ENCODE data around the gene XKR7.
"Not testable (repeated sequence)": the region's sequence is repeated elsewhere in the genome, so short reads cannot be mapped to it uniquely, and the experiment has no call there.

The XKR7 gene, protein sequence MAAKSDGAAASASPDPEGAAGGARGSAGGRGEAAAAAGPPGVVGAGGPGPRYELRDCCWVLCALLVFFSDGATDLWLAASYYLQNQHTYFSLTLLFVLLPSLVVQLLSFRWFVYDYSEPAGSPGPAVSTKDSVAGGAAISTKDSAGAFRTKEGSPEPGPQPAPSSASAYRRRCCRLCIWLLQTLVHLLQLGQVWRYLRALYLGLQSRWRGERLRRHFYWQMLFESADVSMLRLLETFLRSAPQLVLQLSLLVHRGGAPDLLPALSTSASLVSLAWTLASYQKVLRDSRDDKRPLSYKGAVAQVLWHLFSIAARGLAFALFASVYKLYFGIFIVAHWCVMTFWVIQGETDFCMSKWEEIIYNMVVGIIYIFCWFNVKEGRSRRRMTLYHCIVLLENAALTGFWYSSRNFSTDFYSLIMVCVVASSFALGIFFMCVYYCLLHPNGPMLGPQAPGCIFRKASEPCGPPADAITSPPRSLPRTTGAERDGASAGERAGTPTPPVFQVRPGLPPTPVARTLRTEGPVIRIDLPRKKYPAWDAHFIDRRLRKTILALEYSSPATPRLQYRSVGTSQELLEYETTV

DNA sequence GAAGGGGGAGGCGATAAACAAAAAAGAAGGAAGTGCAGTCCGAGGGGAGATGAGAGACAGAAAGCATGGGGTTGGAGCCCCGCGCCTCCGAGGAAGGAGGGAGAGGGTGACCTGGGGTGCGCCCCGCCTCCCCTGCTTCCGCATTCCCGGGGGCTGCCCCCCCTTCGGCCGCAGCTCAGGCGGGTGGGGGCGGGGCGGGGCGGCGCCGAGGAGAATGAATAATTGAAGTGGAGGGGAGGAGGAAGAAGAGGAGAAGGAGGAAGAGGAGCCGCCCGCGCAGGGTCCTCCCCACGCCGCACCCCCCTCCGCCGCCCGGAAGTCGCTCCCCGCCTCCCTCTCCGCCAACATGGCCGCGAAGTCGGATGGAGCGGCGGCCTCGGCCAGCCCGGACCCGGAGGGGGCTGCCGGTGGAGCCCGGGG is at the start of gene XKR7:
Gene XKR7 (plus strand): TSS at position 322 of the 420 bp plus-strand sequence. CDS start 25 bp downstream, at position 347.
- DNase-seq, result peak; percentile 79

GRCh38 chr20:31918466-31919105 is 49.4 kb upstream of the XKR7 start:
- DNase-seq, result no peak

- DNase-seq, result no peak
Measured at GRCh38 chr20:31919410-31920155, 48.4 kb upstream of the XKR7 start.

DNA sequence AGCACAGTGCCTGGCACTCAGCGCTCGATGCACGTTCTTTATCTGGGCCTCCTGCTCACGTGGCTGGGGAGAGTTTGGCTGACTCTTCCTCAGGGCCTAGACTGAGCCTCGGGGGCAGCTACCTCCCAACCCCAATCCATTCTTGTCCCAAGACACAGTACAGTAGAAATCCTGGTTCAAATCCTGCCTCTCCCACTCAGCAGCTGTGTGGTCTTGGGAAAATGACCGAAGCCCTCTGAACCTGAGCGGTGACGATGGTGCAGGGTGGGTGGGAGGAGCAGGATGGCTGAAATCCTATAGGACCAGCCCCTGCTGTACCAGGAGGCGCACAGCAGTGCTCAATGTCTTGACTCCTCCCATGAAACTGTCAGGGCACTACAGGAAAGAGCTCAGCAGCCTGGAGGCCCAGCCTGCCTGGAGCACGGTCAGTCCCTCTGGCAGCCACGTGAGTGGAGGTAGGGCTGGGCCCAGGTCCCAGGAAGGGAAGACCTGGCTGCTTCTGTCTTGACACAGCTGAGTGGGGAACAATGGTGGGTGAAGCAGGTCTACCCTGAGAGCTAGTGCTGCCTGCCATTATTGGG is 47.6 kb upstream of the XKR7 start:
- no peak for DNase-seq

DNA sequence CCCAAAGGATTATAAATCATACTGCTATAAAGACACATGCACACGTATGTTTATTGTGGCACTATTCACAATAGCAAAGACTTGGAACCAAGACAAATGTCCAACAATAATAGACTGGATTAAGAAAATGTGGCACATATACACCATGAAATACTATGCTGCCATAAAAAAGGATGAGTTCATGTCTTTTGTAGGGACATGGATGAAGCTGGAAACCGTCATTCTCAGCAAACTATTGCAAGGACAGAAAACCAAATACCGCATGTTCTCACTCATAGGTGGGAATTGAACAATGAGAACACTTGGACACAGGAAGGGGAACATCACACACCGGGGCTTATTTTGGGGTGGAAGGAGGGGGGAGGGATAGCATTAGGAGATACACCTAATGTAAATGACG is 46.5 kb upstream of the XKR7 start:
- not testable (repeated sequence) for DNase-seq

DNA sequence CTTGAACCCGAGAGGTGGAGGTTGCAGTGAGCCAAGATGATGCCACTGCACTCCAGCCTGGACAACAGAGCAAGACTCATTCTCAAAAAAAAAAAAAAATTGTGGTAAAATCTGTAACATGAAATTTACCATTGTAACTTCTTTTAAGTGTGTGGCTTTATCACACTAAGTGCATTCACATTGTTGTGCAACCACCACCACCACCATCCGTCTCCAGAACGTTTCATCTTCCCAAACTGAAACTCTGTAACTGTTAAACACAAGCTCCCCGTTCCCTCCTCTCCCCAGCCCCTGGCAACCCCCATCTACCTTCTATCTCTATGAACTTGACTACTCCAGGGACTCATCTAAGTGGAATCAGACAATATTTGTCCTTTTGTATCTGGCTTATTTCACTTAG is 45.8 kb upstream of the XKR7 start:
- DNase-seq, result no peak

GRCh38 chr20:31922588-31922987 is 45.4 kb upstream of the XKR7 start:
- DNase-seq, result no peak

DNA sequence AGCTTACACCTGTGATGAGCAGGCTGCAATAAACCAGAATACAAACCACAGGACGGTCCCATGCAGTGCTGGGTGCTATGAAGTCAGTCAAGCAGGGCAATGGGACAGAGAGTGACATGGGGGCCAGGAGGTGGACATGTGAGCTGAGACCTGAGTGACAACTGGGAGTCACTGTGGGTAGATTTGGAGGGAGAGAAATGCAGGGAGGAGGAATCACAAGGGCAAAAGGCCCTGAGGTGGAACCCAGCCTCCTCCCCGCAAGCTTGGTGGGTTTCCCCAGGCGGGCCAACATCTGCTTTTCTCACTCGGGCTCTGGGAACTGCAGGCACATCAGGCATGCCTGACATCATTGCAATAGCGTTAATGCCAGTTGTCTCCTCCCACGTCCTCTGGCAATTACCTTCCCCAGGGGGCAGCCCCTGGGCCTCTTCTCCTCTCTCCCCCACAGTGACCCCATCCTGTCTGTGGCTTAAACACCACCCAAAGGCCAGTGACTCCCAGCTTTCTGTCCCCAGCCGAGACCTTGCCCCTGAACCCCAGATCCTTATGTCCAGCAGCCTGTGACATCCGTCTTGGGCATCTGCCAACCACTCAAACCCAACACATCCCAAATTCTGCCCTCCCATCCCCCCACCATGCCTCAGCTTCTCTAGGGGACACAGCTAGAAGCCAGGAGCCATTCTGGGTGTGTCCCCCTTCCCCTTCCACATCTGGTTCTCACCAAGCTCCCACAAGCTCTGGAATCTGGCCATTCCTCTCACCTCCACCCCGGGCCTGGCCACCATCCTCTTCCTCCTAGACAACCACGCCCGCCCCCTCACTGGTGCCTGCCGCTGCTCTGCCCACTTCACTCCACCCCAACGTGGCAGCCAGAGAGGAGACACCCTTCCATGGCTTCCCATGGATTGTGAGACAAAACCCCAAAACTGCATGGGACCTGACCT is 44.3 kb upstream of the XKR7 start:
- DNase-seq, result no peak

DNA sequence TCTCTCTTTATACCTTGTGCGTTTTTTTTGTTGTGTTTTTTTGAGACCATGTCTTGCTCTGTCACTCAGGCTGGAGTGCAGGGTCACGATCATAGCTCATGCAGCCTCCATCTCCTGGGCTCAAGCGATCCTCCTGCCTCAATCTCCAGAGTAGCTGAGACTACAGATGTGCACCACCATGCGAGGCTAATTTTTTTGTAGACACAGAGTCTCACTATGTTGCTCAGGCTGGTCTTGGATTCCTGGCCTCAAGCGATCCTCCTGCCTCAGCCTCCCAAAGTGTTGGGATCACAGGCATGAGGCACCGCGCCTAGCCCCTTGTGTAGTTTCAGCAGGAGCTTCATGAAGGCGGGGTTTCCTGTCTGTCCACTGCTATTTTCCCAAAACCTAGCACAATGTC is 43.4 kb upstream of the XKR7 start:
- no peak for DNase-seq

- no peak for DNase-seq
Measured at GRCh38 chr20:31925631-31926030, 42.3 kb upstream of the XKR7 start.

- DNase-seq, result no peak
Measured at GRCh38 chr20:31926493-31926892, 41.5 kb upstream of the XKR7 start.

- no peak for DNase-seq
Measured at GRCh38 chr20:31927627-31928159, 40.3 kb upstream of the XKR7 start.

DNA sequence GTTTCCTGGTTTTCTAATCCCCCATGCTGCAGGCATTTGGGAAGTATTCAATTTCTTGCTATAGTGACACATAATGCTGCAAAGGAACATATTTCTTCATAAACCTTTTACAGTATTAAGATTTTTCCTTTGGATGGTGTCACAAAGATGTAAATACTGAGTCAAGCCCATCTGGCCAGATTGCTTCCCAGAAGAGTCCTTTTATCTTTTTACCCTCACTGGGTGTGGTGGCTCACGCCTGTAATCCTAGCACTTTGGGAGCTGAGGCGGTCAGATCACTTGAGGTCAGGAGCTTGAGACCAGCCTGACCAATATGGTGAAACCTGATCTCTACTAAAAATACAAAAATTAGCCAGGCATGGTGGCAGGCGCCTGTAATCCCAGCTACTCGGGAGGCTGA is 38.3 kb upstream of the XKR7 start:
- DNase-seq, result not testable (repeated sequence)

DNA sequence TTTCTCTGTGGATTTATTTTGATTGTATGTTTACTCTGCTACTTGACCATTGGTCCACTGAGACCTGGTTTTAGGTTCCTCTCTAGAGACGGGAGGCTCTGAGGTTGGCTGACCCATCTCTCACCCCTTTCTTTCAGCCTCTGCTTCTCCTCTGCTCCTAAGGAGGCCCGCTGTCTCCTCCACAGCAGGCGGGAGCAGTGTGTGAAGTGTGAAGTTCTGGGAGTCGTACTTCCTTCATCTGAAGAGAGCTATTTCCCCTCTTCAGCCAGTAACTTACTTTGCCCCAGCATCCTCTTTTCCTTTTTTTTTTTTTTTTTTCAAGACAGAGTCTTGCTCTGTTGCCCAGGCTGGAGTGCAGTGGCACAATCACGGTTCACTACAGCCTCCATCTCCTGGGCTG is 37.2 kb upstream of the XKR7 start:
- no peak for DNase-seq

GRCh38 chr20:31933698-31934097 is 34.3 kb upstream of the XKR7 start:
- DNase-seq, result no peak

GRCh38 chr20:31934491-31934890 is 33.5 kb upstream of the XKR7 start:
- no peak for DNase-seq

DNA sequence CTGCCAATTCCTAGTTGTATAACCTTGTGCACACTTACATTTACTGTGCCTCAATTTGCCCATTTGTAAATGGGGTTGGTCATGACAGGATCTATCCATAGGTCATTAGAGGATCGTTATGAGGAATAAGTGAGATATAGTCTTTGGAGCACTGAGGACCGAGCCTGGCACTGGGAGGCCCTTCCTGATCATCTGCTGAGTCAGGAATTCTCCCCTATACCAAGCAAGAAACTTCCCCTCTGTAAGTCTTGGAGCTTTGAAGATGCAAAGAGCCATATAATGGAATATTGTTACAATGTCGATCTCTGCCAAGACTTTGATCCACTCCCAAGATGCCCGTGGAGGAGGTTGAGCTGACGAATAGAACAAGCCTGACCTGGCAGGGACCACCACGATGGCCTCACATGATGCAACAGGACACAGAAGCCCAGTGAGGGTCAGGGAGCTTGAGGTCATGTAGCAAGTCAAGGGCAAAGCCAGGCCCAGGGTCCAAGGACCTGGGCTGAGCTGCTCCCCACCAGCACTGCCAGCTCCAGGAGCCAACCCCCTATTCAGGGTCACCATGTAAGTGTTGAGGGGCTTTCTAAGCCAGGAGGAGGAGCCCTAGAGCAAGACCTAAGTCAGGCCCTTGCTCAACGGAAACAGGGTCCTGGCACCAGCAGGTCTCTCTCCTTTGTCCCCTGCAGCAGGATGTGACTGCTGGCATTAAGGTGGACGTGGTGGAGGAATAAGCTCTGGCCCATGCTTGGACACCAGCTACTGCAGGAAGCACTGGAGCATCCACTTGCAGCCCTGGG is 32.8 kb upstream of the XKR7 start:
- DNase-seq, result no peak

DNA sequence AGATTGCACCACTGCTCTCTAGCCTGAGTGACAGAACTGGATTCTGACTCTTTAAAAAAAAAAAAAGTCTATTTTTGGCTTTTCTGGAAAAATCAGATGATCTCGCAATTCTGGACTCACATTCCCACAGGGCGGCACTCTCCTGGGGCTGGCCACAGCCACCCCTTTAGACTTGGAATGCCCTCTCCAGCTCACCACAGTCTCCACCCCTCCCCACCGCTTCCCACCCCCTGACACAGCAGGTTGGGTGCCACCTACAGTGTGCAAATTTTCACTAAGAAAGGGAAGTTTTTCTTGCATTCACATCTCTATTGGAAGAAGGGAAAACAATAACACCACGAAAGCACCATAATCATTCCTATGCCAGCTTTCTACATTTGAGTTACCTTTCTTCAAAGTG is 31.5 kb upstream of the XKR7 start:
- DNase-seq, result no peak

- DNase-seq, result no peak
Measured at GRCh38 chr20:31937820-31938219, 30.1 kb upstream of the XKR7 start.

- DNase-seq, result no peak
Measured at GRCh38 chr20:31939661-31940060, 28.3 kb upstream of the XKR7 start.

DNA sequence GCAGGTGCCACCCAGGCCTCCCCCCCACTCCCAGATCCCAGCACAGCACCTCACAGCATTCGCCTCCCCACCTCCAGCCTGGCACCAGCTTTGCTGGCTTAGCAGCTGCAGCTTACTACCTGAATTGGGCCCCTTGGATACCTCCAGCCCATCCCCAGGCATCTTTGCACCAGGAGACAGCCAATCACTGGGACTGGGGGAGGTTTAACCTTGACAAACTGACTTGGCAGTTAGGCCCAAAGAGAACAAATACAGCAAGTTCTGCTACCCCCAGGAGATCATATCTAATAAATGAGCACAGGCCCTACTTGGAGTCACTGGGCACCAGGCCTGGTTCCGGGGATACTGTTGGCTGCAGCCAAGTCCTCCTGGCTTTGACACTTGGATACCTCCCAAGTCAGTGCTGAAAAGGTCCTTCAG is 24.9 kb upstream of the XKR7 start:
- no peak for DNase-seq
